EH (cell line): ENCODE measurements around the gene TIMP3.

ENCODE experiments used
- DNase-seq: peaks from one replicate; pipeline ENCODE4 v3.0.0-alpha.2; 2015; ENCODE audit warnings: low read depth

Gene TIMP3

GRCh38 chr22:32882774-32883530 is 81.4 kb downstream of the TIMP3 start:
- no peak for DNase-seq

- DNase-seq, result no peak
Measured at GRCh38 chr22:32887324-32887980, 85.9 kb downstream of the TIMP3 start.

DNA sequence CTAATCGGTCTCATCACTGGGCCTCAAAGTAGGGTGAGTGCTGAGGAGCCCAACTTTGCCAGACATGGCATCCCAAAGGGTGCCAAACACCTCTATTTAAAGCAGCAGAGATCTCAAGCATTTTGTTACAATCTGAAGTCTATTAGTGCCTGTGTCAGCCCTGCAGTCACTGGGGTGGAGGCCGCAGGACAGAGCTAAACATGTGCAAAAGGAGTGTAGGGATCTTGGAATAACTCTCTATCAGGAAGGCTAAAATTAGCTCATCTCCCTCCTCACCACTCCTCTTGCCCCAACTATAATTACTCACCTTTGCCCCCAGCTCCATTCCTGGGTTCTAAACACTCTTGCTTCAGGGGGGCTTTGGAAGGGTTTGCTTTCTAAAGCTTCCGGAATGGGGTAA is 87.5 kb downstream of the TIMP3 start:
- DNase-seq, result no peak

- DNase-seq, result no peak
Measured at GRCh38 chr22:32896891-32897290, 95.4 kb downstream of the TIMP3 start.

DNA sequence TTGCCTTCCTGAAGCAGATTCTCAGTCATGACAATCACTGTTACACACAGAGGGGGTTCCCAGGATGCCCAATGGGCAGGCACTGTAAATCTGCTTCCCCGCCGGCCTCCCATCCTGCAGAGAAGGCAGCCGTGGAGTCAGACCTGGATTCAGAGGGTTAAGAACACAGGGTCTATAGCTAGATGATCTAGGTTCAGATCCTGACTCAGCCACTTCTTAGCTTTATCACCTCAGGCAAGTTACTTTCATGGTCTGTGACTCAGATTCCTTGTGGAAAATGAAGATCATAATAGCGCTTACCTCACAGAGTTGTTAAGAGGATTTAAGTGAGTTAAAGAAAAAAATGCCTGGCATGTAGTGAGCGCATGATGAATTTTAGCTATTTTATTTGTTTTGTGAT is 95.9 kb downstream of the TIMP3 start:
- peak; percentile 81 for DNase-seq

DNA sequence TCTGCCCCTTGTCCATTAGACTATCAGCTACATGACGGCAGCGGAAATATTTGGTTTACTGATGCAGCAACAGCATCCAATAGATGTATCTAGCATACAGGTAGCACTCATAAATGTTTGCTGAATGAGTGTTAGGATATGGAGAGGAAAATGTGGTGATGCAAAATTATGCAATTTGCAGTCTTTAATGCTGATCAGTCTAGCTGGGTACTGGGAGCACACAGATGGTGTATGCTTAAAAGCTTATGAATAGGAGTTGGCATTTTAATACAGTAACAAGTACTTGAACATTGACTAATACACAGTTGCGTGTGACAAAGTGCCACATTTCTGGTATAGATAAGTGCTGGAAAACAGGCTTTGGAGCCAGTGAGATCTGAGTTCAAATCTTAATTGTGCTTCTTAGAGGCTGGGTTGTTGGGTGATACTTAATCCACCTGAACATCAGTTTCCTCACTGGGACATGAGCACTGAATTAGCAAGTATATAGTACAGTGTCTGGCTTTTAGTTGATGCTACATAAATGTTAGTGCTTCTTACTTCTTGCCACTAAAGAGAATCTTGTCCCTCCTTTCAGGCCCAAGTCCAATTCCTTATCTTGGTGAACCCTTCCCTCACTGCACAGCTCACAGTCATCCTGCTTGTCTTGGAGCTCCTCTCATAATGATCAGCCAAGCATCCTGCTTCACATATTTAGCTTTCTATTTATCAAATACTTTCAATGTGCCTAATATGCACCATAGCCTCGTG is 99.6 kb downstream of the TIMP3 start:
- no peak for DNase-seq

DNA sequence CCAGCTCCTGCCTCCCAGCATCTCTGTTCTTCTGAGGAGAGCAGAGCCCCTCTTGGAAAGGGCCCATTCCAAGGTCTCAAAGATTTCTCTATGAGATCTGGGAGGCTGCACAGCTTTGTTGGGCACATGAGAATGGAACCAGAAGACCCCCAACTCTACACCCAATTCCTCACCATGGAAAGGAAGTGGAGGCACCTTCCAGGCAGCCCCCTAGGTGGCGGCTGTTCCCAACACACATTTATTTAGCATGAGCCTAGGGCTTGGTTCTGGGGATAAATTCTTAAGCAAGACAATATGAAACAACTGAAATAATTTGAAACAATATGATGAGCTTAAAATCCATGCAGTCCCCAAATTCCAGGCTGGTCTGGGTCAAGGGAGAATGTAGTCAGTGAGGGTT is 100.4 kb downstream of the TIMP3 start:
- no peak for DNase-seq

- DNase-seq, result no peak
Measured at GRCh38 chr22:32903507-32903906, 102.0 kb downstream of the TIMP3 start.

DNA sequence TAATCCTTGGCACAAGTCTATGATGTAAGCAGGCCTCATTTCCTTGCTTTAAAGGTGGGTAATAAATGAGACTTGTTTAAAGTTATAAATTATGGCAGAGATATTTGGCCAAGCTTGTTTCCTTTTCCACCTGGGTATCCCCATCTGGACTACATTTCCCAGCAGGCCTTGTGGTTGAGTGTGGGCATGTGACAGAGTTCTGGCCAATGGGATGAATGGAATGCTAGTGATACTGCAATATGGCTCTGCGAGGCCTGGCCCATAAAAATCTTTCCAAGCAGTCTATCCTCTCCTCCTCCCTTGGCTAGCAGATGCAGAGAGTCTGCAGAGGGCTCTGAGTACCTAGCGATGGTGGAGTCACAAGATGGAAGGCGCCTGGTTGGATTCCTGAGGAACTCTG is 102.5 kb downstream of the TIMP3 start:
- DNase-seq, result peak; percentile 62

DNA sequence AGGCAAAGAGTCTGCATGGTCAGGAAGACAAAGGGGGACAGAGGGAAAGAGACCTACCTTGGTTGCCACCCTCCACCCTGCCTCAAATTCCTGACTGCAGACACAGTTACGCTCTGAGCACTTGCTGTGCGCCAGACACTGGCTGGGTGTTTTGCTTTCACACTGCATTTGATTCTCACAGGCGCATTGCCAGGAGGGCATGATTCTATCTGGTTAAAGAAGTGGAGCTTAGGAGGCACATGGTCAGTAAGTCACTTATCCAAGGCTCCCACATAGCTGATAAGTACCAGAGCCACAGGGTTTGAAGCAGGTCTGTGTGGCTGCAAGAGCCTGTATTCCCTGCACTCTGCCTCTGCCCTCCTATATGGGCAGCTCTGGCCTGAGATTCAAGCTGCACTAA is 103.9 kb downstream of the TIMP3 start:
- no peak for DNase-seq

DNA sequence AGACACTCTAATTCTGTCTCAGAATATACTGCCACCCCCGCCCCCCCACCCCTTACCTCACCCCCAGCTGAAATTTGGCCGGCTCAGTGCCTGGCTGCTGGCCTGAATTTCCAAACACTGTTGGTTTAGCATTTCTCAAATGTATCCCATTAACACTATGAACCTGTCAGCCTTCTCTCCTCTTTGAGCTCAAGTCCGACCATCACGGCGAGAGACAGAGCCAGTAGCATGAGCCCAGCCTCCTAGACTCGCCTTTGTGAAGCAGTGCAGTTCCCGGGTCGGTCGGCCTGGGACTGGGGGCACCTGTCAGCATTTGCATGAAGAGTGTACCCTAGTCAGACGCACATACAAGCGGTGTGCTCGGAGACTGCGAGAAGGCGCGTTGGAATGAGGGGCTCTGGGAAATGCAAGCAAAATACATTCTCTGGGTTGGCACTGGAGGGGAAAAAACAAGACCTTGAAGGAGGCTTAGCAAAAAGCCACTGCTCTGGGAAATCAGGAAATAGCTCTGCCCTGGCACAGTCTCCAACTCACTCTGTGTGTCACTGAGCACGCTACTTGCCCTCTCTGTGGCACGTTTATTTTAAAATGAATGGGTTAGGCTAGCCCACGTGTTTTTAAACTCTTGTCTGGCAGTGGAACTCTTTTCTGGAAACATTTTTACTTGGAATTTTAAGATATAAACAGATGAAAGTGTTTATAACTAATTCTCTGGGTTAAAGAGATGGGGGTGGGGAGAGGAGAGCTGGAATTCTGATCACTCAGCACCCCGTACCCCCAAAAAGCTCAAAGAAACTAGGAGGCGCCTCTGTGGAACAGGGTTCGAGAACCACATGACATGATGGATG is 108.3 kb downstream of the TIMP3 start:
- DNase-seq, result no peak

DNA sequence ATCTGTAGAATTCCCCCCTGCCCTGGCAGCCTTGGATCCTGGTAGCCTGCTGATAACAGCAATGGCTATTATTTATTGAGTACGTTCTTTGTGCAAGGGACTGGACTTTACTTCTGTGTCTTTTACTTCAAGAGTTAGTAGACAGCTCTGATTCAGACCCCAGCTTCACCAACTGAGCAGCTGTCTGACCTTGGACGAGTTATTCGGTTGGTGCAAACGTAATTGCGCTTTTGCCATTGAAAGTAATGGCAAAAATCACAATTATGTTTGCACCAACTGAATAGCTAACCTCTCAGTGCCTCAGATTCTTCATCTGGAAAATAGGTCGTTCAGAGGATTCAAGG is 108.9 kb downstream of the TIMP3 start:
- no peak for DNase-seq

GRCh38 chr22:32911503-32911902 is 110.0 kb downstream of the TIMP3 start:
- DNase-seq, result peak; percentile 14
